ENCODE measurements around the gene CRLF2.
"Not testable (repeated sequence)": the region's sequence is repeated elsewhere in the genome, so short reads cannot be mapped to it uniquely, and the experiment has no call there.

CRLF2 gene

DNA sequence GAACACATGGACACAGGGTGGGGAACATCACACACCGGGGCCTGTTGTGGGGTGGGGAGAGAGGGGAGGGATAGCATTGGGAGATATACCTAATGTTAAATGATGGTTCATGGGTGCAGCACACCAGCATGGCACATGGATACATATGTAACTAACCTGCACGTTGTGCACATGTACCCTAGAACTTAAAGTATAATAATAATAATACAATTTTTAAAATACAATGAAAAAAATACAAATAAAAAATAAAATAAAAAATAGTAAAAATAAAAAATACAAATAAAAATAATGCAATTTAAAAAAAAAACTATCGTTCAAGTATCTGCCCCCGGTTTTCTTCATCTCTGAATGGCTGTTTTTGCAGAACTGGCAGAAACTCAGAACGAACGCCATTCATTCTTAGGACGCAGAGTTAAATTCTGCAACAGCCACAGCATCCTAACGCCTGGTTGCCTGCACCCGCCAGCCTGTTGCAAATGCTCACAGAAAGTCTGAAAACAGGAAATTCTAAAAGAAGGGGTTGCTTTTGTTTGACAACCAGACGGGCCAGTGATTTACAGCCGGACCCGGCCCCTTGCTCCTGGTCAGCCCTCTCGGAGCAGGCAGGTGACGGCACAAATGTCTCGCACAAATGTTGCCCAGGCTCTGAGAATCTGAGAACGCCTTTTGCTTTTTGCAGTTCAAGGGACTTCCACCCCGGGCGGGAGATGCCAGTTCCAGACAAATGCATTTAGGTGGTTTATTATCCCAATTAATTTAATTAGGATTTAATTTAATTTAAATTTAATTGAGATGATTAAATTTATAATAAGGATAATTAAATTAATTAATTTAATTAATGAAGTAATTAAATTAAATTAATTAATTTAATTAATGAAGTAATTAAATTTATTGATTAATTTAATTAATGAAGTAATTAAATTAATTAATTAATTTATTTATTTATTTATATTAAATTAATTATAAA, 47.8 kb downstream of the CRLF2 start:
- DNase-seq (ENCODE audit: low read depth in 2 of 2), result peak in 1 of 2 donors; percentile 6
- TF ChIP-seq, protein P1, sequence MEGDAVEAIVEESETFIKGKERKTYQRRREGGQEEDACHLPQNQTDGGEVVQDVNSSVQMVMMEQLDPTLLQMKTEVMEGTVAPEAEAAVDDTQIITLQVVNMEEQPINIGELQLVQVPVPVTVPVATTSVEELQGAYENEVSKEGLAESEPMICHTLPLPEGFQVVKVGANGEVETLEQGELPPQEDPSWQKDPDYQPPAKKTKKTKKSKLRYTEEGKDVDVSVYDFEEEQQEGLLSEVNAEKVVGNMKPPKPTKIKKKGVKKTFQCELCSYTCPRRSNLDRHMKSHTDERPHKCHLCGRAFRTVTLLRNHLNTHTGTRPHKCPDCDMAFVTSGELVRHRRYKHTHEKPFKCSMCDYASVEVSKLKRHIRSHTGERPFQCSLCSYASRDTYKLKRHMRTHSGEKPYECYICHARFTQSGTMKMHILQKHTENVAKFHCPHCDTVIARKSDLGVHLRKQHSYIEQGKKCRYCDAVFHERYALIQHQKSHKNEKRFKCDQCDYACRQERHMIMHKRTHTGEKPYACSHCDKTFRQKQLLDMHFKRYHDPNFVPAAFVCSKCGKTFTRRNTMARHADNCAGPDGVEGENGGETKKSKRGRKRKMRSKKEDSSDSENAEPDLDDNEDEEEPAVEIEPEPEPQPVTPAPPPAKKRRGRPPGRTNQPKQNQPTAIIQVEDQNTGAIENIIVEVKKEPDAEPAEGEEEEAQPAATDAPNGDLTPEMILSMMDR (IDR thresholded peaks at IDR 0.05; ENCODE audit: low read depth, low read length), result no peak
- H3K4me3 ChIP-seq (replicated peaks in 1 of 2; ENCODE audit: low read depth in 2 of 2, low read length in 2 of 2), result no peak overlapping the region

DNA sequence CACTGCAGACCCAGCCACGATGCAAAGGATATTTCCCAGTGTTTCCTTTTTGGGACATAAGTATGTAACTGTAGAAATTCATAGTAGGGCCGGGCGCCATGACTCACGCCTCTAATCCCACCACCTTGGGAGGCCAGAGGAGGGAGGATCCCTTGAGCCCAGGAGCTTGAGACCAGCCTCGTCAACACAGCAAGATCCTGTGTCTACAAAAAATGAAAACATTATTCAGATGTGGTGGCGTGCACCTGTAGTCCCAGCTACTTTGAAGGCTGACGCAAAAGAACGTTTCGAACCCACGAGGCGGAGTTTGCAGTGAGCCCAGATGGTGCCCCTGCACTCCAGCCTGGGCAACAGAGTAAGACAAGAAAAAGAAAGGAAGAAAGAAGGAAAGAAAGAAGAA, 49.2 kb downstream of the CRLF2 start:
- no peak overlapping the region for H3K4me3 ChIP-seq (replicated peaks in 1 of 2; ENCODE audit: low read depth in 2 of 2, low read length in 2 of 2)
- DNase-seq (ENCODE audit: low read depth in 2 of 2), result no peak
- TF ChIP-seq, protein P1 (IDR thresholded peaks at IDR 0.05; ENCODE audit: low read depth, low read length), result no peak

DNA sequence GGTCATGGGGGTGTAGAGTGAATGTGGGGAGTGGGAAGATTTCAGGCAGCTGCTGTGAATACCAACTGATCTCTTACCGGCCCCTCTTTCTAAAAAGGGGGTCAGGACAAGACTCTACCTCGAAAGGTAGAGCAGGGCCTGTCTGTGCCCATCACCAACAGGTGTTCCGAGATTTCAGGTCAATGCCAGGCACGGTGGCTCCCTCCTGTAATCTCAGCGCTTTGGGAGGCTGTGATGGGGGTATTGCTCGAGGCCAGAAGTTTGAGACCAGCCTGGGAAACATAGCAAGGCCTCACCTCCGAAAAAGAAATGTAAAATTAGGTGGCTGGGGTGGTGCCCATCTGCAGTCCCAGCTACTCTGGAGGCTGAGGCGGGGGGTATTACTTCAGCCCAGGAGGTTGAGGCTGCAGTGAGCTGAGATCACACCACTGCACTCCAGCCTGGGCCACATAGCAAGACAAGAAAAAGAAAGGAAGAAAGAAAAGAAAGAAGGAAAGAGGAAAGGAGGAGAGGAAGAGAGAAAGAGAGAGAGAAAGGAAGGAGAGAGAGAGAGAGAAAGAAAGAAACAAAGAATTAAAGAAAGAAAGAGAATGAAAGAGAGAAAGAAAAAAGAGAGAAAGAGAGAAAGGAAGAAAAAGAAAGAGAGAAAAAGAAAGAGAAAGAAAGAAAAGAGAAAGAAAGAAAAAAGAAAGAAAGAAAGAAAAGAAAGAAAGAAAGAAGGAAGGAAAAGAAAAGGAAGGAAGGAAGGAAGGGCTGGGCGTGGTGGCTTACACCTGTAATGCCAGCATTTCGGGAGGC, 50.1 kb downstream of the CRLF2 start:
- no peak for DNase-seq (ENCODE audit: low read depth in 2 of 2)
- TF ChIP-seq, protein P1 (IDR thresholded peaks at IDR 0.05; ENCODE audit: low read depth, low read length), result no peak
- H3K4me3 ChIP-seq (replicated peaks in 1 of 2; ENCODE audit: low read depth in 2 of 2, low read length in 2 of 2), result no peak overlapping the region

DNA sequence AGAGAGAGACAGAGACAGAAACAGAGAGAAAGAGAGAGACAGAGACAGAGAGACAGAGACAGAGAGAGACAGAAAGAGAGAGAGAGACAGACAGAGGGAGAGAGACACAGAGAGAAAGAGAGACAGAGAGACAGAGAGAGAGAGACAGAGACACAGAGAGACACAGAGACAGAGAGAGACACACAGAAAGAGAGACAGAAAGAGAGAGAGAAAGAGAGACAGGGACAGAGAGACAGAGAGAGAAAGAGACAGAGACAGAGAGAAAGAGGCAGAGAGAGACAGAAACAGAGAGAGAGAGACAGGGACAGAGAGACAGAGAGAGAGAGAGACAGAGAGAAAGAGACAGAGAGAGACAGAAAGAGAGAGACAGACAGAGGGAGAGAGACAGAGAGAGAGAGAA, 52.9 kb downstream of the CRLF2 start:
- no peak for DNase-seq (ENCODE audit: low read depth in 2 of 2)
- TF ChIP-seq, protein P1 (IDR thresholded peaks at IDR 0.05; ENCODE audit: low read depth, low read length), result no peak
- no peak overlapping the region for H3K4me3 ChIP-seq (replicated peaks in 1 of 2; ENCODE audit: low read depth in 2 of 2, low read length in 2 of 2)

DNA sequence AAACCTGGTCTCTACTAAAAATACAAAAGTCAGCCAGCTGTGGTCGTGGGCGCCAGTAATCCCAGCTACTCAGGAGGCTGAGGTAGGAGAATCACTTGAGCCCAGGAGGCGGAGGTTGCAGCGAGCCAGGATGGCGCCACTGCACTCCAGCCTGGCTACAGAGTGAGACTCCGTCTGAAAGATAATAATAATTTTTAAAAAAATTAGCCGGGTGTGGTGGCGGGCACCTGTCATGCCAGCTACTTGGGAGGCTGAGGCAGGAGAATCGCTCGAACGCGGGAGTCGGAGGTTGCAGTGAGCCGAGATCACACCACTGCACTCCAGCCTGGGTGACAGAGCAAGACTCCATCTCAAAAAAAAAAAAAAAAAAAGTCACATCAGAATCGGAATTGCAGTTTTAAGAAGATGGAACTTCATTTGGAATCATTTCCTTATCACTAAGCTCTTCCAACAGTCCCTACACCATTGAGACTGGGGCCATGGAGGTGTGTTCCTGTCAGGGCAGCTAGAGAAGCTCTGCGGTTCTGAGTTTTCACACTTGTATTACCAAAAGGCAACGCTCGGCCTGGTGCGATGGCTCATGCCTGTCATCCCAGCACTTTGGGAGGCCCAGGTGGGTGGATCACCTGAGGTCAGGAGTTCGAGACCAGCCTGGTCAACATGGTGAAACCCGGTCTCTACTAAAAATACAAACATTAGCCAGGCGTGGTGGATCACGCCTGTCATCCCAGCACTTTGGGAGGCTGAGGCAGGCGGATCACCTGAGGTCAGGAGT, 55.6 kb downstream of the CRLF2 start:
- DNase-seq (ENCODE audit: low read depth in 2 of 2), result not testable (repeated sequence)

DNA sequence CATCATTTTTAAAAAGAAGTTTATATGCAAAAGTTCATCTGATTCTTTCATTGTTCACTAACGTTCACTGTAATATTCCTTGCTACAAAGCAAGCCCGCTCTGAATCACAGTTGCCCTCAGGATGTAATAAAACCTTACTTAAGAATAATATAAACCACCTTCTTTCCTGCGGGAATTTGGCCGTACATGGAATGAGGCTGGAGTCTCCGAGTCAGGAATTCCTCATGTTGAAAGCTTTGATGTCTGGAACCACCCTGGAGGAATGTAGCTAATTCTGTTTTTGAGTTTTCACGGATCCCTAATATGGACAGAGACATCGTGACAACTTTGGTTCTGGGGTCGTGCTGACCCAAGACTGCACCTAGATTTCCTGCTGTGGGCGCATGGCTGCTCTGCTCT, 58.5 kb downstream of the CRLF2 start:
- TF ChIP-seq, protein P1 (IDR thresholded peaks at IDR 0.05; ENCODE audit: low read depth, low read length), result no peak
- DNase-seq (ENCODE audit: low read depth in 2 of 2), result no peak
- H3K4me3 ChIP-seq (replicated peaks in 1 of 2; ENCODE audit: low read depth in 2 of 2, low read length in 2 of 2), result no peak overlapping the region

More for the DNA sequence above, 55.6 kb downstream of the CRLF2 start:
- H3K4me3 ChIP-seq (replicated peaks in 1 of 2; ENCODE audit: low read depth in 2 of 2, low read length in 2 of 2), result not testable (repeated sequence)

Measured in cardiac fibroblast (primary cell).